ENCODE measurements around the gene HIPK4.

HIPK4 gene

DNA sequence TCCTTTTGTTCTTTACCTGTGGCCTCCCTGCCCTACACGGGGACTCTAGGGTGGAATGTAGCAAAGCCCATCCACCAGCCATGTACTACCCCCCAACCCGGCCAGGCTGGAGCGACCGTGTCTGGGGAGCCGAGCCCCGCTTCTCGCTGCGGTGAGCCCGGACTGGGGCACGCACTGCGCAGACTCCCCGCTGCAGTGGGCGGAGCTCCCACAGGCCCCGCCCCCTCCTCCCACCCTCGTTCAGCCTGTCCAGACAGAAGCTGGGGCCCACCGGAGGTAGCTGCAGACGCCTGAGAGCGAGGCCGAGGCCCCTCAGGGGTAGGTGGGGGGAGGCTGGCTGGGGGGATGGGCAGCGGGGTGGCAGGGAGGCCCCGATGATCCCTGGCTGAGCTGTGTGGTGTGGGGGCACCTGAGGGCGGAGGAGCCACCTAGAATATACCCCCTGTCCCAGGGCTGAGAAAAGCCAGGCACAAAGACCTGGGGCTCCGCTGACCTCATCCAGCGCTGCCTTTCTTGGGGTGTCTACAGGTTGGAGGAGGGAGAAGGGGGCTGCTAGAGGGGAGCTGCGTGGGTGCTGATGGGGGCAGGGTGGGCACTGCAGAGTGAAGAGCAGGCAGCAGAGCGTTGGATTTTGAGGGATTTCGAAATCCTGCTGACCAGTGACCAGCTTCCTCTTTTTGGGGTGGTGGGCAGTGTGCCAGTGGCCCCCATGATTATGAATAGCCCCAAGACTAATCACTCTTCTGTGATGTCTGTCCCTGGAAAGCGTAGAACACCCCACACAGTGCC is 24.2 kb downstream of the HIPK4 start:
- no peak for DNase-seq

DNA sequence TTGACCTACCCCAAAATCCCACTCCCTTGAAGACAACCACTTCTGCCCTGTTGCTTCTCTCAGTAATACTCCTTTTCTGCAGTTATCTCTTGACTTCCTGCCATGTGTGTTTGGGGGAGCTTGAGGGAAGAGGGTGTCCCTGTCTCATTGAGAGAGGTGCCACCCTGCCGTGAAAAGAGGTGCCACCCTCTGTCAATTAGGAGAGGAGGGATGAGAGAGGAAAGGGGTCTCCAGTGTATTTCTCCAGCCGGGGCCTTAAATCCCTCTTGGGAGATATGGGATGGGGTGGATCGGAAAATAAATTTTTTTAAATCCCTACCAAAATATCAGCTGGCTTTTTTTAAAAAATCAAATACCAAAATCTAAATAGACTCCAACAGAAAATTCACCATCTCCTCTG is 25.0 kb downstream of the HIPK4 start:
- DNase-seq = no peak

- peak in 1 of 2 donors; percentile 12 for DNase-seq
These were observed 26.9 kb downstream of the HIPK4 start for GRCh38 chr19:40363069-40363468.

DNA sequence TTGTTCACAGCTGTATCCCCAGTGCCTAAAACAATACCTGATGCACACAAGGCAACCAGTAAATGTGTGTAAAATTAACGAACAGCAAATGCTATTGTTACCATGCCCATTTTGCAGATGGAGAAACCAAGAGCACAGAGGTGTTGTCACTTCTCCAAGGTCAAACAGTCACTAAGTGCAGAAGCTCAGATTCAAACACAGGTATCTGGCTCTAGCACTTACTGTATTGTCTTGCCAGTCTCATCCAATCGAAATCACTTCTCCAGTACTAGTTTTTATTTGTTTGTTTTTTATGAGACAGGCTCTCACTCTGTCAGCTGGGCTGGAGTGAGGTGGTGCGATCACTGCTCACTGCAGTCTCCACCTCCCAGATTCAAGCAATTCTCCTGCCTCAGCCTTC is 27.8 kb downstream of the HIPK4 start:
- DNase-seq = no peak

DNA sequence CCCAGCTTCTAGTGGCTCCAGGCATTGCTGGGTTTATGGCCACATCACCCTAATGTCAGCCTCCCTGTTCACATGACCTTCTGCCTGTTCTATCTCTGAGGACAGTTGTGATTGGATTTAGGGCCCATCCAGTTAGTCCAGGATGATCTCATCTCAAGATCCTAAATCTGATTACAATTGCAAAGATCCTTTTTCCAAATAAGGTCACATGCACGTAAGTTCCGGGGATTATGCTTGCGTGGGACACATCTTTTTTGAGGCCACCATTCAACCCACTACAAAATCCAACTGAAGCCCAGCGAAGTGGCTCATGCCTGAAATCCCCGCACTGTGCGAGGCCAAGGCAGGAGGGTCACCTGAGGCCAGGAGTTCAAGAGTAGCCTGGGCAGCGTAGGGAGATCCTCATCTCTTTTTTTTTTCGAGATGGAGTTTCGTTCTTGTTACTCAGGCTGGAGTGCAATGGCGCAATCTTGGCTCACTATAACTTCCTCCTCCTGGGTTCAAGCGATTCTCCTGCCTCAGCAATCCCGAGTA is 29.2 kb downstream of the HIPK4 start:
- peak in 1 of 2 donors; percentile 12 for DNase-seq

DNA sequence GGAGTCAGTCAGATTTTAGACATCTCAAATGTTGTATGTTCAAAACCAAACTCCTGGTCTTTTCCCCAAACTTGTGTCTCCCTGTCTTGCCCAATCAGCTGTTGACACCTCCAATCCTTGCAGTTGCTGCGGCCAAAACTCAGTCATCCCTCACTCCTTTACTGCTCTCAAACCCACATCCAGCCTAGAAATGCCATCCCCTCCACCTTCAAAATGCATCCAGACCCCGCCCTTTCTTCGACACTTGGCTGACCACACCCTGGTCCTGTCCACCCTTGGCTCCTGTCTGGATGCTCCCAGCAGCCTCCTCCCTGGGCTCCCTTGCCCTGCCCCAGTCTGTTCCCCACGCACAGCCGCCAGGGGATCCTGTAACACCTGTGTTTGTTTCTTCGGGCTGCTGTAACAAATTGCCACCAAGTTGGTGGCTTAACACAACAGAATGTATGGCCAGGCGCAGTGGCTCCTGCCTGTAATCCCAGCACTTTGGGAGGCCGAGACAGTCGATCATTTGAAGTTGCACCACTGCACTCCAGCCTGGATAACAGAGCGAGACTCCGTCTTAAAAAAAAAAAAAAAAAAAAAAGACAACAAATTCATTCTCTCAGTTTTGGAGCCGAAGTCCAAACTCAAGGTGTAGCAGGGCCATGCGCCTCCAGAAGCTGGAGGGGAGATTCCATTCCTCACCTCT is 29.8 kb downstream of the HIPK4 start:
- no peak for DNase-seq

GRCh38 chr19:40358773-40359172 is 31.2 kb downstream of the HIPK4 start:
- peak; percentile 31 to 57 for DNase-seq

GRCh38 chr19:40357640-40358039 is 32.3 kb downstream of the HIPK4 start:
- no peak for DNase-seq

DNA sequence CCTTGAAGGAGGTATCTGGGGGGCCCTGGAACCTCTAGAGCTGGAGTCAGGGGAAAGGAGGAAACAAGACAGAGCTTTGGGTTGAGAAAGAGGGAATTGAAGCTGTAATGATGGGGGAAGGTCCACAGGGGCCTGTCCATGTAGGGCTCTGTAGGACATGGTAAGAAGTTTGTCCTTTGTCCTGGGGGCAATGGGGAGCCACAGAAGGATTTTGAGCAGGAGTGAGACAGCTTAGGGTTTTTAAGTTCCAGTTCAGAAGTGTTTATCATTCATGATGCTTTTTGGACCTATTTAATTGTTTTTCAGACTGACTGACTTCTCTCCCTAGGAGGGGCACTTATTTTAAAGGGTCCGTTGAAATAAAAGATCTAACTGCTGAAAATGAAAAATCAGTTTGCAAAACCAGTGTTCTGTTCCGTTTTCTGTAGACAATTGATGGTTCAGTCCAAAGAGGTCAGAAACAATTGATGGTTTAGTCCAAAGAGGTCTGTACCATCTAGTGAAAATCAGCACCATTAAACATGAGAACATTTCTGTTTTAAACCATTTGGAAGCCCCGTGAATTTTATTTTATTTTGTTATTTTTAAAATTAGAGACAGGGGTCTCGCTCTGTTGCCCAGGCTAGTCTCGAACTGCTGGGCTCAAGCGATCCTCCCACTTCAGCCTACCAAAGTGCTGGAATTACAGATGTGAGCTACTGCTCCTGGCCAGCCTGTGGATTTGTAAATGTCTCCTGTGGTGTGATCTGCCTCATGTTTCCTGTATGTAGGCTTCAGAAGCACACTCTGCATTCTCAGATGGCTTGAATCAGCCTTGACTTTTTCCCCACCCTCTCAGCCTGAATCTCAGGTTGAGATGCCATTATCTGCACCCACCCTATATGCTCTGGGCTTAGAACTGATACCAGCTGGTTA is 33.0 kb downstream of the HIPK4 start:
- no peak for DNase-seq

- no peak for DNase-seq
These were observed 33.9 kb downstream of the HIPK4 start for GRCh38 chr19:40355975-40356680.

GRCh38 chr19:40348961-40349507 is 40.9 kb downstream of the HIPK4 start:
- no peak for DNase-seq

DNA sequence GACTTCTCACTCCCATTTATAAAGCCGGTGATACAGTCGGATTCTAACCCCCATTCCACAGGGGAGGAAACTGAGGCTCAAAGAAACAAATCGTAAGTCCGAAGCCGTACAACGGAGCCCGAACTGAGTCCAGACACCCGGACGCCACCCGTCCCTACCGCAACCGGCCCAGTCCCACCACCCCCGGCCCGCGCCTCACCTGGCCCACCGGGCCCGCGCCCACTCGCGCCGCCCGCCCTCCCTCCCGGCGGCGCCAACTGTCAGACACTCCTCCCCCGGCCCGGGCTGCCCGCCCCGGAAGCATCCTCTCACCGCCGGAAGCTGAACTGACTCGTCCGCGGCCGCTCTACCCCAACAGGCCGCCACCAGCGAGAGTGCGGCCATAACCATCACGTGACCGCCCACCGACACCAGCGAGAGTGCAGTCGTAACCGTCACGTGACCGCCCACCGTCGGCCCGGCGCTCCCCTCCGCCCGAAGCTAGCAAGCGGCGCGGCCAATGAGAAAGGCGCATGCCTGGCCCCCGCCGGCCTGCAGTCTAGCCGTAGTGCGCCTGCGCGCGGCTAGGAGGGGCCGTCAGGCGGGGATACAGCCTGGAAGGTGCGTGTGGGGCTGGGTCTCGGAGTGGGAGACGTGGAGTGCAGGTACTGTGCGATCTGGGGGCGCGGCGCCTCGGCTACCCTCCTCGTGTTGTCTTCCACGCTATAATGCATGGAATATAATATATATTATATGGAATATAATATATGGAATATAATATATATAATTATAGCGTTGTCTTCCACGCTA is 41.7 kb downstream of the HIPK4 start, which contains the start of the genes C19orf47 and PLD3:
TSS of gene C19orf47 (minus strand) at position 273 of the 789 bp plus-strand sequence. CDS start 6,540 bp downstream, outside the sequence.
TSS of gene PLD3 (plus strand) at position 571 of the 789 bp plus-strand sequence. CDS start 17,789 bp downstream, outside the sequence.
- peak; percentile 84 to 98 for DNase-seq

DNA sequence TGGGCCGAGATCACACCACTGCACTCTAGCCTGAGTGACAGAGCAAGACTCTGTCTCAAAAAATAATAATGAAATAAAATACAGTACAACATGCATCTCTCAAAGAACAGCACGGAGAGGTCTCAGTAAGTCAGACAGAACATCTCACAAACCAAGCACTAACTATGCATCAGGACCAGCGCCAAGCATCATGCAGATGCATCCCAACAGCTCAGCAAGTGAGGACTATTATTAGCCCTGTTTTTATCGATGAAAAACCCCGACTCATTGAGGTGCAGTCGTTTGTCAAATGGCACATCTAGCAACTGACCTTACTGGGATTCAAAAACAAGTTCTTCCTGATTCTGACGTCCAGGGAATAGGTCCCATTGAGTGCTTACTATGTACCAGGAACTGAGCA is 45.6 kb downstream of the HIPK4 start:
- DNase-seq = no peak

DNA sequence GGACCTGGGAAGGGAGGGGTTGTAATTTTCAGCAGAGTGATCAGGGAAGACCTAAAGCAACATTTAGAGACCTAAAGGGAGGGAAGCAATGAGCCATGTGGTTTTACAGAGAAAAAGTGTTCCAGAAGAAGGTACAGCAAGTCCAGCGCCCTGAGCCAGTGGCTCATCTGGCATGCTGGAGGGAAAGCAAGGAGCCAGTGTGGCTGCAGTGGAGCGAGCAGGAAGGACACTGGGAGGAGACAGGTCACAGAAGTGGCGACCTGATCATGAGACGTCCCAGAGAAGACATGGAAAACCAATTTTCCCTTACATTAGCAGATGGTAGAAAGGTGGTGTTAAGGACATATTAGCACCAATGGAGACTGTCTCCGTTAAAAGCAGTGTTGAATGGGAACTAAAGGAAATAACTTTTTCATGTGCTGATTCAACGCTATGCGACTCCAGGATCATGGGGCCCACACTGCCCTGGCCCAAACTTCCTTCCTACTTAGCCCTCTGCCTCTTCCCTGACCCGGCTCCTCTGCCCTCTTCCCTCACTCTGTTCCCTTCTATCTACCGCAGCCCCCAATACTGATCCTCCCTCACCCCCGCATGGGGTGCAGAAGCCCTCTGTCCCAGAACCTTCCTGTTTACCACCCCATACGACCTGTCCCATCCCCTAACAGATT is 47.2 kb downstream of the HIPK4 start:
- no peak for DNase-seq

- no peak for DNase-seq
These were observed 48.1 kb downstream of the HIPK4 start for GRCh38 chr19:40341601-40342482.

DNA sequence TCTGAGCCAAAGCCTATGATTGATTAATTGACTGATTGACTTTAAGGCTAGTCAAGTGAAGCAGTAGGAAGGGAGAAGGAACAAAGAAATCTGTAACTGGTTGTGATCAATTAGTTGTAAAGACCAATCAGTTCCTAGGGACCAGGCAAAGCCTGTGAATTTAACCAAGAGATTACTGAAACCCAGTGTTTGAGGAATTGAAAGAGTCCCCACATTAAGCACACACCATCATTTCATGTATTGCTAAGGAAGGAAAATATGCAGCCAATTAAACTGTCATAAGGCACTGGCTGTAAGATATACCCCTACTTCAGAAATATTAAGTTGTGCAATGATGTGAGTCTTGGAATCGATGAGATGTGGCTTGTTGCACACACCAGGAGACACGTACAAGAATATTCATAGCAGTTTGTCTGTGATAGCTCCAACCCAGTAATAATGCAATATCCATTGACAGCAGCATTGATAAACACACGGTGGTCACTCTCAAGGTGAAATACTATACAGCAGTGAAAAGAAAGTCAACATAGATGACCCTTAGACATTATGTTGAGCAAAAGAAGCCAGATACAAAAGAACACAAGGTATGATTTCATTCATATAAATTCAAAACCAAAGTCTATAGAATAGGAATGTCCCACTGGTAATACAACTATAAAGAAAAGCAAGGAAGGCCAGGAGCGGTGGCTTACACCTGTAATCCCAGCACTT is 50.8 kb downstream of the HIPK4 start:
- no peak for DNase-seq

GRCh38 chr19:40337594-40337993 is 52.4 kb downstream of the HIPK4 start:
- DNase-seq = no peak

GRCh38 chr19:40337107-40337506 is 52.9 kb downstream of the HIPK4 start:
- DNase-seq = no peak

DNA sequence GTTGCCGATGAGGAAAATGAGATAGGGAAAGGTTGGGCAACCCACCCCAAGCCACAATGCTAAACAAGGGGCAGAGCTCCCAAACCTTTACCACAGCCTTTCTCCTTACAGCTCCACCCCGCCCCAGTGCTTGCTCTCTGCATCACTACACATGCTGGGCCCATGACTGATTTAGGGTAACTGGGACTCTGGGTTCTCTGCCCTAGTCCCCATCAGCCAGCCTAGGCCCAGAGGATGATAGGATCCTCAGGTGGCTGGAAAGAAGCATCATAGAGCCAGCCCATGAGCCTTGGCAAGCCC is 53.4 kb downstream of the HIPK4 start:
- no peak for DNase-seq

Data from bone marrow (tissue), 2 donors.